Measurements from ENCODE around the gene RNF112.

The RNF112 gene

GRCh38 chr17:19464031-19465026, 53.3 kb downstream of the RNF112 start:
- TF ChIP-seq CTCF (IDR thresholded peaks at IDR 0.05; ENCODE audit: extremely low read depth, missing control alignments) = no peak
- DNase-seq (ENCODE audit: low spot score) = no peak

Measured in GM20000 (cell line).